Measurements from ENCODE around the gene SYNPO2. TPM values are rescaled to one million over a fixed set of nuclear protein-coding genes. Genes with fewer than 3 reads are reported as not detected.

The SYNPO2 gene
- total RNA-seq, 1 experiment from 2014 or later = 1.8 TPM

Other genes starting within 250 kb of the SYNPO2 start
- gene METTL14, start 203.5 kb upstream of the SYNPO2 start, total RNA-seq (2014; rRNA removed; shearing (Covaris generic)) = 23.2 and 26.3 TPM in 2 replicates
- gene SEC24D, start 52.7 kb upstream of the SYNPO2 start, total RNA-seq (2014; rRNA removed; shearing (Covaris generic)) = 60.3 and 88.3 TPM in 2 replicates
- gene MYOZ2, start 247.0 kb downstream of the SYNPO2 start, total RNA-seq (2014; rRNA removed; shearing (Covaris generic)) = 0.29 and 0.48 TPM in 2 replicates

All from RPMI7951 (cell line).